Measurements from ENCODE around the gene CHMP3.
A peak's percentile ranks its signal among the peaks of the same experiment; 100 is the strongest.
"Not testable (repeated sequence)": the region's sequence is repeated elsewhere in the genome, so short reads cannot be mapped to it uniquely, and the experiment has no call there.

CHMP3 gene

GRCh38 chr2:86562922-86563649, at the start of gene CHMP3:
Gene CHMP3 (minus strand): TSS chr2:86563443. CDS start chr2:86563348, 95 bp downstream.
- DNase-seq = peak; percentile 56

GRCh38 chr2:86610871-86611270, 47.6 kb upstream of the CHMP3 start:
- no peak for DNase-seq

- no peak for DNase-seq
Measured at GRCh38 chr2:86608832-86609410, 45.7 kb upstream of the CHMP3 start.

GRCh38 chr2:86603905-86604304, 40.7 kb upstream of the CHMP3 start:
- no peak for DNase-seq

GRCh38 chr2:86598966-86599365, 35.7 kb upstream of the CHMP3 start:
- DNase-seq = no peak

- no peak for DNase-seq
Measured at GRCh38 chr2:86596118-86596517, 32.9 kb upstream of the CHMP3 start.

- DNase-seq = no peak
Measured at GRCh38 chr2:86593266-86593665, 30.0 kb upstream of the CHMP3 start.

GRCh38 chr2:86592547-86593230, 29.4 kb upstream of the CHMP3 start:
- no peak for DNase-seq

GRCh38 chr2:86589701-86590100, 26.5 kb upstream of the CHMP3 start:
- DNase-seq = not testable (repeated sequence)

GRCh38 chr2:86584151-86584913, 21.1 kb upstream of the CHMP3 start:
- no peak for DNase-seq

GRCh38 chr2:86580560-86580959, 17.3 kb upstream of the CHMP3 start:
- DNase-seq = no peak

GRCh38 chr2:86577817-86578456, 14.7 kb upstream of the CHMP3 start:
- no peak for DNase-seq

GRCh38 chr2:86570059-86570458, 6.8 kb upstream of the CHMP3 start:
- no peak for DNase-seq

- DNase-seq = no peak
Measured at GRCh38 chr2:86566821-86567190, 3.6 kb upstream of the CHMP3 start.

GRCh38 chr2:86566158-86566820, 3.0 kb upstream of the CHMP3 start:
- DNase-seq = peak; percentile 28

- no peak for DNase-seq
Measured at GRCh38 chr2:86563650-86564061, 413 bp upstream of the CHMP3 start.

GRCh38 chr2:86562485-86562921, 740 bp downstream of the CHMP3 start:
- DNase-seq = no peak

GRCh38 chr2:86557836-86558235, 5.4 kb downstream of the CHMP3 start:
- no peak for DNase-seq

GRCh38 chr2:86556508-86556907, 6.7 kb downstream of the CHMP3 start:
- no peak for DNase-seq

GRCh38 chr2:86552889-86553288, 10.4 kb downstream of the CHMP3 start:
- no peak for DNase-seq

- DNase-seq = not testable (repeated sequence)
Measured at GRCh38 chr2:86549963-86550725, 13.1 kb downstream of the CHMP3 start.
